NCI-H82 (cell line): ENCODE results near the gene TNS1.
A peak's percentile ranks its signal among the peaks of the same experiment; 100 is the strongest.

Experiments used
- DNase-seq: peaks from one replicate; lab custom pipeline; 2025; lab: John Stamatoyannopoulos, UW

The TNS1 gene

DNA sequence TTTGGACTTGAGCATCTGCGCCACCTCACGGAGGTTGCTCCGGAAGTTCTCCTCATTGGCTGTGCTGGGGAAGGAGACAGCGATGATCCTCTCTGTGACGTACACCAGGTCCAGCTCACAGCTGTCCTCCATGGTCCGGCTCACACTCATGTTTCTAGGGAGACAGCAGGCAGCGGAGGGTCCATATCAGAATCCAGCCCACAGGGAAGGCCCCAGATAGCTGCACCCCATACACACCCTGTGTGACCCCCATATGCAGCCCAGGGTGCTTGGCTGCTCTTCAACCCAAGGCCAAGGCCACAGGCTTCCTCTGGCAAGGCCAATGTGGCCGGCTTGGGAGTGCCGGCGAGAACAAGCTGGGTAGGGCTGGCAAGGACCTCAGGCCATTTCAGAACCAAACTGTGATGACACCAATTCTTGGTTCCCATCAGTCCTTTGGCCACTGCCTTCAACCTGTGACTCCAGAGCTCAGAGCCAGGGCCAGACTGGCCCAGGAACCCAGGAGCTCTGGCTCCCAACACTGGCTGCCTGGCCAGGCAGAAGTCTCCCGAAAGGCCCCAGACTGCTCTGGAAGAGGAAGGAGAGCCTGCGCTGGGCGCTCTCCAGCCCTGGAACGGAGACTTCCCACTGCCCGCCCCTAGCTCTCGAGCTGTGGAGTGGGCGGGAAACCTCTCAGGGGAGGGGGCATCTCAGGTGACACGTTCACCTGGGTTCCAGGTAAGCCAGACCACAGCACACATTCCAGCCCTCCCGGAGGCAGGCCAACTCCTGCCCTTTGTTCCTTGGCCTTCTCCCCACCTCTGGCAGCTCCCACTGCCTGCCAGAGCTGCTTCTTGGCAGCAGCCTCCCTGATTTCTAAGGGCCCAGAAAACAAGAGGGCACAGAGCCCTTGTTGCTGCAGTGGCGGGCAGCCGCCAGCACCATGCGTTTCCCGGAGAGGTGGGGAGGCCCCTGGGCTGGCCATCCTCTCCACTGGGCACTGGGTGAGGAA is 104.7 kb downstream of the TNS1 start:
- no peak for DNase-seq

DNA sequence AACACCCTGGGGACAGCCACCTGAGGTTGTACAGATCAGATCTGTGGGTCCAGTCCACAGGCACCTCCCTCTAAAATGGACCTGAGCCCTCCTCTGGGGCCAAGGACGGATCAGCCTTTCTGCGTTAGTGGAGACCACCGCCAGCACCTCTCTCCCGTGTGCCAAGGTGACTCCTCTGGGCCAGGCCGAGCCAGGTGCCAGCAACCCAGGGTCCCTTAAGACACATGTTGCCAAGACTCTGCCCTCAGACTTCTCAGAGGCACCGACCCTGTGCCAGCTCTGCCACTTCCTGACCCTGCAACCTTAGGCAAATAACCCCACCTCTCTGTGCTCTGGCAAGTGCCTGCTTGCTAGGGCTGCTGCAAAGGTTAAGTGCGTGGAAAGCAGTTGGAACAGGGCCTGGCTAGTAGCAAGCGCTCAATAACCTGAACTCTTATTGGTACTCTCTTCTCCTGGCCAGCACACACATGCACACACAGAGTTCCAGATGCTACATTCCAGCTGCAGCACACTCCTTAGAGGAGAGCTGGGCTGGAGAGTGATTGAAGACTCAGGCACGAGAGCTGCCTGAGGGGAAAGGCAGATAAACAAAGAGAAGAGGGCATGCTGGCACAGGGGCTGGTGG is 105.6 kb downstream of the TNS1 start:
- DNase-seq: no peak

DNA sequence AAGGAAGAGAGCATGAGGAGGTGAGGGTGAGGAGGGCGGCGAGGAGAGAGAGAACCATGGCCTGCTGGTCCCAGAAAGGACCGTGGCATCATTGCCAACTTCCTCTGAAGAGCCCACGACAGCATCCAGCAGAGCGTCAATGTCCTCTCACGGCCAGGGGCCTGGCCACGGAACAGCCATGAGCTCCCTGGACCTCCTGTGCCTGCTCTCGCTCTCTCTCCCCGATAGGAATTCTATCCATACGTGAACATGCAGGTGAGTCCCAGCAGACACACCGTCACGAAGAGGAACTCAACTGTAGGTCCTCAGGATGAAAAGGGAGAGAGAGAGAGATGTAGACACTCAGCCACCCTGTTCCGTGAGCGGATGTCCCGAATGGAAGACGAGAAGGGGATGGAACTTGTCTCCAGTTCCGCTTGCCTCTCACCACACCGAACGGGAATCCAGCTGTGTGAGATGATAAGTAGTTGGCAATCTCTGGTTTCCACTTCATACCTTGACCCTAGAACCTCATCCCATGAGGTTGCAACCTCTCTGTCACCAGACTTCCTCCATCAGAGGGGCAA is 107.6 kb downstream of the TNS1 start:
- no peak for DNase-seq

DNA sequence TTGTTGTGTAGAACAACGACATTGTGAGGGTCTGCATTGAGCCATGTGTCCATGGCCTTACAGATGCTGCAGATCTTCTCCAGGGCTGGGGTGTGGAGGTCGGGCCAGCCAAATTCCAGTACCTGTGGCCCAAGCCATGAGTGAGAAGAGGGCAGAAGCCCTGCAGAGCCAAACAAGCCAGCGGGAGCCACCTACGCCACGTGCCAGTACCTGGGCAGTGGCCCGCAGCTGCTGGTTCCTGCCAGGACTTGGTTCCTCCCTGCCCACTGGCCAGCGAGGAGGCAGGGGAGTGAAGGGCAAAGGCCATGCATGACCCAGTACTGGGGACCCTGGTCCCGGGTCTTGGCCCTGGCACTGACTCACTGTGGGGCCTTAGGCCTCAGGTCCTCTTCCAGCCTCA is 109.4 kb downstream of the TNS1 start:
- DNase-seq: no peak

DNA sequence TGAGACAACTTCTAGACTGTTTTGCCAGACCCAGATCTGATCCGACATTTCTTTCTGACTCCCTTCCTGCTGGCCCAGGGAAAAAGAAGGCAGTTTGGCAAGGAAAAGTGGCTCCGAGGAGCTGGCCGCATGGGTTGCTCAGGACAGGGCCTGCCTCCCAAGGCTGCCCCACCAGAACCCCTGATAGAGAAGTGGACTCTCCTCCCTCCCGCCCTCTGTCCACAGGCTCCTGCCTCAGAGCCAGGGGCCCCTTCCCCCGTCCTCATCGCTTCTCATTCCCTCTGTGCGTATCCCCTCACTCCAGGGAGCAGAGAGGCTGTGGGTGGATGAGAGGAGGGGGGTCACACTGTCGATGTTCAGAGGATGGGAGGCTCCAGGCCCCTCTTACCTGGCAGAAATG is 110.2 kb downstream of the TNS1 start:
- DNase-seq: no peak

GRCh38 chr2:217890445-217890844 is 112.3 kb downstream of the TNS1 start:
- peak; percentile 22 for DNase-seq

GRCh38 chr2:217889656-217890055 is 113.1 kb downstream of the TNS1 start:
- DNase-seq: no peak

DNA sequence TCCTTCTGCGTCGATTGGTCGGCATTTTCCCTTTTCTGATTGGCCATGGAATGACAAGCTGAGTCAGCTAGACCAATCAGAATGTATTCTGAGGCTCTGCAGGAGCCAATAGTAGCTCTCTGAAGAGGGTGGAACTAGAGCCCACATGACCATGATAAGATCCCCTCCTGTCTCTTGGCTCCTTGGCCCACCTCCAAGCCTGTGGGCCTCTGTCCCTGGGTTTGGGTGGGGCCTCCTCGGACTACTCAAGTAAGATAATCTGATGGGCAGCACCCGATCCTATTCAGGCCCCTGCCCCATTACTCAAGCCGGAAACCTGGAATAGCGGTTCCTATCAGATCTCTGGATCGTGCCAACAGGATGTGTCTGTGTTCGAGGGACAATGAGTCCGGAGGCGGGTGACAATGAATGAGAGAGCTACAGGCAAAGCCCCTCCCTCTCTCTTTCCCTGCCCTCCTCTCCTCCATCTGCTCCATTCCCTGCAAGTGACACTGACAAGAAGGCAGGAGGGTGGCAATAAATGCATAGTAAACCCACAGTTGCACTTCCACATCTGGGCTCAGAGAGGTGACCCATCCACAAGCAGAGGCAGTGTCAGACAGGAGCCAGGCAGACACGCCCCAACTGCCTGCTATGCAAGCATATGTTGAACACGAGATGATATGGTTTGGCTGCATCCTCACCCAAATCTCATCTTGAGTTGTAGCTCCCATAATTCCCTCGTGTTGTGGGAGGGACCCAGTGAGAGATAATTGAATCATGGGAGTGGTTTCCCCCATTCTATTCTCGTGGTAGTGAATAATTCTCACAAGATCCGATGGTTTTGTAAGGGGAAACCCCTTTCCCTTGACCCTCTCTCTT is 114.7 kb downstream of the TNS1 start:
- peak; percentile 17 for DNase-seq

- peak; percentile 80 for DNase-seq
These were observed 116.0 kb downstream of the TNS1 start for GRCh38 chr2:217886720-217887309.

DNA sequence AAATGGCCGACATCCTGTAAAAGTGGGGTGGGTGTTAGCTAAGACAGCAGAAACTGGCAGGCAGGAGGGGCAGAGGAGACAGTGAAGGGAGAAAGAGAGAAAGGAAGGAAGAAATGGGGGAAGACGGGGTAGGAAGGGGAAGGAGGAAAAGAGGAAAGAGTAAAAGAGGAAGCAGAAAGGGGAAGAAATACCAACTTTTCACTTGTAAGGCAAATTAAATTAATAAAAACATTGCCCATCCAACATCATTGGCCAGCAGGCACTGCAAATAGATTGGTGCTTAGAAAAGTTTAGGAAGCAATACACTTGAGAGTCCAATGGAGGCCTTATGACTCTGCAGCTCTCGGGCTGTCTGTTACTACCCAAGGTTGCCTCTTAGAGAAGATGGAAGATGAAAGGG is 116.7 kb downstream of the TNS1 start:
- no peak for DNase-seq

- DNase-seq: no peak
These were observed 117.8 kb downstream of the TNS1 start for GRCh38 chr2:217884985-217885384.

GRCh38 chr2:217880891-217881290 is 121.9 kb downstream of the TNS1 start:
- DNase-seq: no peak

GRCh38 chr2:217880287-217880889 is 122.4 kb downstream of the TNS1 start:
- no peak for DNase-seq

- DNase-seq: no peak
These were observed 123.7 kb downstream of the TNS1 start for GRCh38 chr2:217878915-217879590.

GRCh38 chr2:217877866-217878265 is 124.9 kb downstream of the TNS1 start:
- DNase-seq: no peak

GRCh38 chr2:217876253-217876570 is 126.6 kb downstream of the TNS1 start:
- DNase-seq: no peak

GRCh38 chr2:217875556-217876252 is 127.1 kb downstream of the TNS1 start:
- no peak for DNase-seq

DNA sequence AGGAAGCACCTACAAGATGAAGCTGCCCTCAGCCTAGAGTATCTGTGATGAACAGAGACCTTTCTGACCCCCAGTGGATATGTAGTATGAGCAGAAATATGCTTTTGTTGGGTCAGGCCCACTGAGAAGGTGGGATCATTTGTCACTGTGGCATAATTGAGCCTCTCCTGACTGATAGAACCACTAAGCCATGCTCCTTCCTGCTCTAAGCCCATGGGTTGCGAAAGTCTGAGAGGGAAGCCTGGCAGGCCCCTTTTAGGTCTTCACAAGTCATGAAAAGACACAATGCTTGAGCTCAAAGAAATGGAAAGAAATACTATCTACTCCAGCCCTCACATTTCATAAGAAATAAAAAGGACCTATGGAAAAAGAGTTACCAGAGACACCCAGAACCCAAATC is 127.7 kb downstream of the TNS1 start:
- no peak for DNase-seq

GRCh38 chr2:217873371-217873770 is 129.4 kb downstream of the TNS1 start:
- no peak for DNase-seq

GRCh38 chr2:217872319-217872718 is 130.5 kb downstream of the TNS1 start:
- DNase-seq: no peak
